ENCODE measurements around the gene RINL. TPM values are rescaled to one million over a fixed set of nuclear protein-coding genes. Genes with fewer than 3 reads are reported as not detected.

Gene RINL
- total RNA-seq, 4 donors from 2014 or later = 0.95 to 3.3 (median 2.9) TPM

GRCh38 chr19:38907227-38907626, 29.2 kb upstream of the RINL start:
- Histone ChIP-seq H3K9me3 (no peaks in the 10 kb centered on the region), H3K4me3 (no peak overlapping the region), H3K27ac (no peak overlapping the region), H3K36me3 (peaks cover 0 to 38% of the 10 kb centered on the region in 2 donors), H3K27me3 (no peaks in the 10 kb centered on the region), H3K4me1 (no peaks in the 10 kb centered on the region)
- TF ChIP-seq POLR2A (IDR thresholded peaks at IDR 0.05) (no peak), CTCF (IDR thresholded peaks at IDR 0.05 in 4 of 5, conservative IDR thresholded peaks at IDR 0.05 in 1 of 5) (no peak)
- DNase-seq (no peak), ATAC-seq (no peak)
- in situ Hi-C loops (cut with MboI; ENCODE audit: low sequenced_read_pairs in 4 of 4) (loop anchor here in 3 of 4 donors (10.0 to 25.0 kb wide), 2 partner anchors 72 to 170 kb away; partner anchors contain the start of genes CAPN12 (in 2 of the 3) and ECH1 (in 1 of the 3)), intact Hi-C loops (cut with DNase I; ENCODE audit: low total_unique reads) (no loop called here)

GRCh38 chr19:38905620-38906019, 27.5 kb upstream of the RINL start:
- TF ChIP-seq POLR2A (IDR thresholded peaks at IDR 0.05) (no peak), CTCF (IDR thresholded peaks at IDR 0.05 in 4 of 5, conservative IDR thresholded peaks at IDR 0.05 in 1 of 5) (no peak)
- Histone ChIP-seq H3K4me1 (peaks cover 3 to 5% of the 10 kb centered on the region in 2 donors), H3K9me3 (no peaks in the 10 kb centered on the region), H3K27me3 (no peaks in the 10 kb centered on the region), H3K36me3 (peaks cover 0 to 42% of the 10 kb centered on the region in 2 donors), H3K27ac (no peak overlapping the region), H3K4me3 (no peak overlapping the region)
- DNase-seq = no peak
- ATAC-seq = no peak
- in situ Hi-C loops (cut with MboI; ENCODE audit: low sequenced_read_pairs in 4 of 4) = loop anchor here in 3 of 4 donors (10.0 to 25.0 kb wide), 2 partner anchors 71 to 168 kb away; partner anchors contain the start of genes CAPN12 (in 2 of the 3) and ECH1 (in 1 of the 3)
- intact Hi-C loops (cut with DNase I; ENCODE audit: low total_unique reads) = no loop called here

- peaks cover 0 to 42% of the 10 kb centered on the region in 2 donors for H3K36me3 ChIP-seq
- no peak for TF ChIP-seq CTCF (IDR thresholded peaks at IDR 0.05 in 4 of 5, conservative IDR thresholded peaks at IDR 0.05 in 1 of 5)
- no peak for TF ChIP-seq POLR2A (IDR thresholded peaks at IDR 0.05)
- no peak for ATAC-seq
- H3K27ac ChIP-seq = no peak overlapping the region
- intact Hi-C loops (cut with DNase I; ENCODE audit: low total_unique reads) = loop anchor here (5.0 kb wide), 1 partner anchor 437 kb away; the partner anchor contains the start of gene SAMD4B
- in situ Hi-C loops (cut with MboI; ENCODE audit: low sequenced_read_pairs in 4 of 4) = loop anchor here in 3 of 4 donors (10.0 to 25.0 kb wide), 2 partner anchors 70 to 168 kb away; partner anchors contain the start of genes CAPN12 (in 2 of the 3) and ECH1 (in 1 of the 3)
- no peak for DNase-seq
- H3K4me1 ChIP-seq = peaks cover 6 to 9% of the 10 kb centered on the region in 2 donors
- no peak overlapping the region for H3K4me3 ChIP-seq
- H3K9me3 ChIP-seq = no peaks in the 10 kb centered on the region
- no peaks in the 10 kb centered on the region for H3K27me3 ChIP-seq
Observed at GRCh38 chr19:38904581-38905539, 26.8 kb upstream of the RINL start.

- Histone ChIP-seq H3K27me3 (no peaks in the 10 kb centered on the region), H3K27ac (no peak overlapping the region), H3K9me3 (no peaks in the 10 kb centered on the region), H3K4me1 (peaks cover 30 to 32% of the 10 kb centered on the region in 2 donors), H3K4me3 (no peak overlapping the region), H3K36me3 (peaks cover 0 to 21% of the 10 kb centered on the region in 2 donors)
- DNase-seq = no peak
- intact Hi-C loops (cut with DNase I; ENCODE audit: low total_unique reads) = loop anchor here (5.0 kb wide), 1 partner anchor 441 kb away; the partner anchor contains the start of gene SAMD4B
- in situ Hi-C loops (cut with MboI; ENCODE audit: low sequenced_read_pairs in 4 of 4) = loop anchor here in 3 of 4 donors (10.0 to 25.0 kb wide), 2 partner anchors 67 to 164 kb away; partner anchors contain the start of genes CAPN12 (in 2 of the 3) and ECH1 (in 1 of the 3)
- ATAC-seq = no peak
- TF ChIP-seq POLR2A (IDR thresholded peaks at IDR 0.05) (no peak), CTCF (IDR thresholded peaks at IDR 0.05 in 4 of 5, conservative IDR thresholded peaks at IDR 0.05 in 1 of 5) (no peak)
Observed at GRCh38 chr19:38901683-38902082, 23.6 kb upstream of the RINL start.
